MG63 (cell line): ENCODE results near the gene INSIG2. TPM values are rescaled to one million over a fixed set of nuclear protein-coding genes. Genes with fewer than 3 reads are reported as not detected.

ENCODE experiments used
- DNase-seq: peaks from one replicate; pipeline ENCODE4 v3.0.0-alpha.2; 2020
- H3K27me3 ChIP-seq: fragments of 250-450 bp; sonication (Bioruptor Pico); 2 replicates; pipeline ENCODE4 v1.5.1; 2020; ENCODE audit warnings: mild to moderate bottlenecking, moderate library complexity
- H3K36me3 ChIP-seq: fragments of 250-450 bp; sonication (Bioruptor Pico); 2 replicates; pipeline ENCODE4 v1.5.1; 2020; ENCODE audit warnings: mild to moderate bottlenecking, moderate library complexity
- H3K4me3 ChIP-seq: fragments of 250-450 bp; sonication (Bioruptor Pico); 2 replicates; pipeline ENCODE4 v1.5.1; 2020; ENCODE audit warnings: mild to moderate bottlenecking, moderate library complexity
- H3K9me3 ChIP-seq: fragments of 250-450 bp; sonication (Bioruptor Pico); 2 replicates; pipeline ENCODE4 v1.5.1; 2020; ENCODE audit warnings: mild to moderate bottlenecking, moderate library complexity
- total RNA-seq: library from RNA; depleted of rRNA; stranded (reverse); fragments of >200 nt; shearing (Covaris generic); gene quantifications from 2 replicates; pipeline ENCODE4 v1.2.3, GENCODE V29; 2014; ENCODE audit warnings: low replicate concordance

Gene INSIG2
- total RNA-seq, 1 experiment from 2014 or later = 7.7 TPM

DNA sequence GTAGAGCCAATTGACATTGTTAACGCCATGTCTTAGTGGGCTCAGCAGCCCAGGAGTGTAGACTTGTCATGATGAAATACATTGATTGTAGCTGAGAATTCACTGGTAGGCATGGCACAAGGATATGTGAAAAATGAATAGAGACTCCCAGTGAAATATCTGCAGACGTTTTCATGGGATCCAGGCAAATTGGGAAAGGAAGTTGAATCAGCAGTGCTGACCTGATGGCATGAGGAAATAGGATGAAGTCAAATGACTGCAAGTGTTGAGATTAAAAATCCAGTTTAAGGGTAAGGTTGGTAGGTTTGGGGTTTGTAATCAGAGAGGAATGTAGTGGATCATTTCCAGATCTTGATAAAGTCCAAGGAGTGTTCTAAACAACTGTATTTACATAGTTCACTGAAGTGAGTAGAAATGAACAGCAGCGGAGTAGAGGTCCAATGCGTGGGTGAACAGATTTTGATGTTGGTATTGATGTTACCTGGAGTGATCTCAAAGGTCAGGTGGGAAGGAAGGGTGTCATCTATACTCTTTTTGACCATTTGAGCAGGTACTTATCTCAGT, 24.6 kb downstream of the INSIG2 start:
- Histone ChIP-seq H3K27me3 (no peaks in the 10 kb centered on the region), H3K36me3 (peaks cover 40% of the 10 kb centered on the region), H3K9me3 (no peaks in the 10 kb centered on the region; the same call in none of the 2 replicates), H3K4me3 (no peak overlapping the region)
- DNase-seq = peak; percentile 42

DNA sequence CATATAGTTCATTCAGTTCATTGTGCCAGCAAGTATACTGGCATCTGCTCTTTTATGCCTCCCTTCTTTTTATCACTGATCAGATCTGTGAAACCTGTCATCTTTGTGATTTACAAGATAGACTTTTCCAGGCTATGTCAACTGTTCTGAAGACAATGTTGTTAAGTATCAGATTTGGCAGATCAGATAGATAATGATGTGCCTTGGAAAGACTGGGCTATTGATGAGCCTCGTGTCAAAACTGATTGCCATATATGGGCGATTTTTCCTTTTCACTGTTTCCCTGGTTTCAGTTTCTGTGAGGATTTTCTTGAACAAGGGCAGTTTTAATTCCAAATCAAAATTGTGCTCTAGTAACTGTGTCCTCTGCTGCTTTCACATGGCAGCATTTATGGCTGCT, 26.6 kb downstream of the INSIG2 start:
- Histone ChIP-seq H3K27me3 (no peaks in the 10 kb centered on the region), H3K9me3 (peaks cover 8% of the 10 kb centered on the region), H3K36me3 (peaks cover 30% of the 10 kb centered on the region), H3K4me3 (no peak overlapping the region)
- DNase-seq = no peak

DNA sequence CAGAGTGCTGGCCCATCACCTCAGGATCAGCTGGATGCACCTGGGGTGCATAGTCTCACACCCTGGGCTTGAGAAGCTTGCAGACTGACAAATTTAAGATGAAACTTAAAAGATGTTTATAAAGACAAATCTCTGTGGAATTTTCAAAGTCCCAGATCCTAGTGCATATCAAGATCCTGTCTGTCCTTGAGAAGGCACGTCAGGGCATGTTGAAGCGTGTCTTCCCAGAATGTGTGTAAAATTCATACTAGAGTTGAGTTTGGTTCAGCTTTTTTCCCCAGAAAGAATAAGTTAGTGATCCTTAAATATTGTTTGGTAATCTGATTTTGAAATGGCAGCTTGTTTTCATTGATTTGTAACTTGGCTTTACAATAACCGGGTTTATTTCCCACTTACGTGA, 27.5 kb downstream of the INSIG2 start:
- Histone ChIP-seq H3K36me3 (peaks cover 26% of the 10 kb centered on the region), H3K27me3 (no peaks in the 10 kb centered on the region), H3K9me3 (peaks cover 9% of the 10 kb centered on the region), H3K4me3 (no peak overlapping the region)
- no peak for DNase-seq

DNA sequence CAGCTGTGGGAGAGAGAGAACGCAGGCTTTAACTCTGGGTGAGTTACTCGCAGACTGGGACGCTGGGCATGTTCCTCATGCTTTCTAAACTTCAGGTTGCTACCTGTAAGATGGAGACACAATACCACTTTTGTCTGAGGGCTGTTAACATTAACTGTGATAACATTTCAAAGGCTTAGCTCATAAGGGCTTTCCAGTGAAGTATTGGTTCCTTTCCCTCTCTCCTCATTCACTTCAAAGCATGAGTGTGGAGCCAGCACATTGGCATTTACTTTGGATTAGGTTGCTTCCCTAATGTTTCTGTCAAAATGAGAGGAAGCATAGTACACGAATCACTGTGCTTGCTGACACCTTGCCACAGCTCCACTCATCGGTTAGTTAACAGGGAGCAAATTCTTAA, 30.2 kb downstream of the INSIG2 start:
- peak; percentile 42 for DNase-seq
- no peaks in the 10 kb centered on the region for H3K27me3 ChIP-seq
- H3K36me3 ChIP-seq = peaks cover 20% of the 10 kb centered on the region
- no peak overlapping the region for H3K4me3 ChIP-seq
- H3K9me3 ChIP-seq = peaks cover 9% of the 10 kb centered on the region

DNA sequence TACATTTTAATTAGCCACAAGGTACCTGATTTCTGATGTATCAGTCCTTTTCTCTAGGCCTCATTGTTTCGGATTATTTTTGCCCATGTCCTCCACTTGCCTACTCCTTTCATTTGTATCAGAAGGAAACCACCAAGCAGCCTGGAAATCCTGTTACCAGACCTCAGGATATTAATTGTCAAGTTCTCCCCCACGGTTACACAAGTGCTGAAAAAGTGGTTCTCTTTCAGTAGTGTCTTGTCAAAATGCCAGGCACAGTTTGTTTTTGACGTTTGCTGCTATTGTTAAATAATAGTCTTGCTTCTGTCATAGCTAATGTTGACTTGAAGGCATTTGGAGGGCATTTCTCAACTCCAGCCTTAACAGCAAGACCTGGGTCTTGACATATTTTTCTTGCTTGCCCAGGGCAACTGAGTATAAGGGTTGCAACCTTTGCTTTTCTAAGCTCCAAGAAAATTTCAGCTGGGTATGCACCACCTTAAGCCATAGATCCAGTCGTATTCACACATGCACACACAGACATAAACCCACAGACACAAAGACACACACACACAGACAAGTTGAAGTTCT, 31.0 kb downstream of the INSIG2 start:
- Histone ChIP-seq H3K36me3 (peaks cover 18% of the 10 kb centered on the region), H3K4me3 (no peak overlapping the region), H3K9me3 (peaks cover 9% of the 10 kb centered on the region), H3K27me3 (no peaks in the 10 kb centered on the region)
- DNase-seq = no peak

DNA sequence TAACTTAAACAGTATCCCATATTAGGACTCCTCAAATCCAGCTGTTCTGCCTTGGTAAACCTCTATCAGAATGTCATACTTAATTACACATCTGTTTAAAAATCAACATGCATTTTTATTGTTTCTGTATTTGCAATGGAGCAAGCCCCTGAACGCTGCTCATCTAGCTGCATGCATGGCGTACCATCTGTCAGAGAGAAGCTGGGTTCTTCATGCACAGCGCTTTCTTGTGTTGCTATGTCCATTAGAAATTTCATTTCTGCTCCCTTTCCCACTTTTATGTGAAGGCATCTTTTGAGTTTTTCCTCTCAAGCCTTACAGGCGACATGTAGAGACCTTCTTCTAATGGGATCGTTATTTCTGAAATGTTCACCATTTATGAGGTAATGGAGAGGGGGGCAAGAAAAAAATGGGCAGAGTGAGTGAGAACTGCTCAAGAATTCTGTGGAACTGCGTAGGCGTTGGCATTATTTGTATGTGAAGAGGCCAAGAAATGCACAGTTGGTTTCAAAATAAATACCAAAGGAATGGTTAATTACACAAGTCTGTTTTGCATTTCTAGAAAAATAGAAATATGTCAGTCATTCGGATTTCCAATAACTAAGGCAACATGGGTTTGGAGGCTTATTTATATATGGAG, 31.6 kb downstream of the INSIG2 start:
- Histone ChIP-seq H3K36me3 (peaks cover 16% of the 10 kb centered on the region), H3K4me3 (no peak overlapping the region), H3K27me3 (no peaks in the 10 kb centered on the region), H3K9me3 (peaks cover 9% of the 10 kb centered on the region)
- peak; percentile 71 for DNase-seq

DNA sequence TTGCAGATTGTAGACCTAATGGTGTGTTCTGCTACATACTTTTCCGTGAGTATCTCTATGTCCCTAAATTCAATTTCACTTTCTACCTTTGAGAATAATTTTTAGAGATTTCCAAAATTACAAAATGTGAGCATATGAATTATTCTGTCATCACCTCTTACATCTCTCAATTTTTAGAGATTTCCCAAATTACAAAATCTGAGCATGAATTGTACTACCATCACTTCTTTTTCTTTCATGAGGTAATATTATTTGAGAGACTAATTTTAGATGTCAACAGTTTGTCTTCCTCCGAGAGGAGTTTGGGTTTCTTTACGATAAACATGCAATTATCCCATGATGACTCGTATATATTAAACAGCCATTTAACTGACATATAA, 32.1 kb downstream of the INSIG2 start:
- no peak for DNase-seq
- H3K4me3 ChIP-seq = no peak overlapping the region

DNA sequence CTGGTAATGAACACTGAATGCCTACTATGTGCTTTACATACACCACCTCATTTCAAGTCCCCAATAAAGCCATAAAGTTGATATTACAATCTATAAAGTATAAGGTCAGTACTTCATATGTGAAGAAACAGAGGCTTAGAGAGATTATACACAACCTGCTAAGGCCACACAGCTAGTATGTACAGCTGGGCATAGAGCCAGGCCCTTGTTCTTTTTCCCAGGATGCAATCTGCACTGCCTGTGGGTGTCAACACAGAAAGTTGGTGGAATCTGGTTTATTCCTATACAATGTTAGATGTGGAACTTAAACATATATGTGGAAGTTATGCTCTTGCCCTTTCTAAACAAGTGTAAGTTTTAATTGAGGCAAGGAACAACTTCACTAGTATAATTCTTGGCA, 32.8 kb downstream of the INSIG2 start:
- Histone ChIP-seq H3K9me3 (peaks cover 9% of the 10 kb centered on the region), H3K36me3 (peaks cover 15% of the 10 kb centered on the region), H3K27me3 (no peaks in the 10 kb centered on the region), H3K4me3 (no peak overlapping the region)
- DNase-seq = no peak

More for the DNA sequence above, 32.1 kb downstream of the INSIG2 start:
- Histone ChIP-seq H3K36me3 (peaks cover 16% of the 10 kb centered on the region), H3K27me3 (no peaks in the 10 kb centered on the region), H3K9me3 (peaks cover 9% of the 10 kb centered on the region)

DNA sequence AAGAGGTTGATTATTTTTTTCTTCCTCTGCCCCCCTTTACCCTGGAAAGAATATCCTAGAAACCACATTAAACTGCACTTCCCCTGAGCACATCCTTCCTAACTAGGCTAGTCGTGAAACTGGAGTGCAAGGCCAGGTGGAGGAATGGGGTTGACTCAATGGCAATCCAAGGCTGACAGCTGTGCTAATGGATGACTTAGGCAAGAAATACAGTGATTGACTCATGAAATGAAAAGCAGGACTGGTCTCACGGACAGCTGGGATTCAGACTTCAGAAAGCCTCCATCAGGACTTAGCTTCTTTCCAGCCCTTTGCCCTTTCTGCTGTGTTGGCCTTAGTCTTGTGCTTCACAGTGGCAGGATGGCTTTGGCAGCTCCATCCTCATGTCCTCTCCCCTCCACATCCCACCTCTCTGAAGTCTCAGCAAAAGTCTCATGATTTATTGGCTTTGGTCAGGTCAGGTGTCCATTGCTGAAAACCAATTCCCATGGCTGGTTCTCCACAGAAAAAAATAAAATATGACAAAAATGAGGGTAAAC, 33.8 kb downstream of the INSIG2 start:
- H3K36me3 ChIP-seq = peaks cover 15% of the 10 kb centered on the region
- peak; percentile 19 for DNase-seq

DNA sequence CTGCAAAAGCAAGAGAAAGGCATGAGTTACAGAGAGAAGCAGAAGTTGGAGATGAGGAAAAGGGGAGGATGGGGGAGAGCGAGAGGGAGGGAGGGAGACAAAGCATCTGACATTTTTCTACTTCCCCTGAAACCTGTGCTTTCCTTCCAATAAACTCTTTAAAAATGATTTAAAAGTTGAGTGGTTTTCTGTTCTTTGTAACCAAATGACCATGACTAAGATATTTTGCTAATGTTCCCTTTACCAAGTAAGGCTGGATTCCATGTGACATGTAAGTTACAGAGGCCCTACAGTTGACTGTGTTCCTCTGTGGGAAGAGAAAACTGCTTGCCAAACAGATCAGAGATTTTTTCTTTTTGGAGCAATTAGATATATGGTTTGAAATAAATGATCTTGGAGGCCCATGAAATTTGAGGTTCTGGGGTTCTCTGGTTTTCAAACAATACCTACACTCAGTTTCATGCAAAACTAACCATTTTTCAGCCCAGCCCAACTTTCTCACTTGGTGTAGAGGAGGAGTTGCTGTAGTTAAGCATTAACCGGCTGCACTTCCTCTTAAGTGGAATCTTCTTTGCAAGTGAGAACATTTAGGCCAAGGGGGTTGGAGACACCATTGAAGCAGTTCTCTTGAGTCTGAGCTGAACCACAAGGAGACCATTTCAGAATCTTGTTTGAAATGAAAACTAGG, 34.5 kb downstream of the INSIG2 start:
- Histone ChIP-seq H3K4me3 (no peak overlapping the region), H3K27me3 (no peaks in the 10 kb centered on the region), H3K36me3 (peaks cover 9% of the 10 kb centered on the region), H3K9me3 (peaks cover 9% of the 10 kb centered on the region)
- DNase-seq = no peak

More for the DNA sequence above, 33.8 kb downstream of the INSIG2 start:
- Histone ChIP-seq H3K9me3 (peaks cover 9% of the 10 kb centered on the region), H3K27me3 (no peaks in the 10 kb centered on the region), H3K4me3 (no peak overlapping the region)

DNA sequence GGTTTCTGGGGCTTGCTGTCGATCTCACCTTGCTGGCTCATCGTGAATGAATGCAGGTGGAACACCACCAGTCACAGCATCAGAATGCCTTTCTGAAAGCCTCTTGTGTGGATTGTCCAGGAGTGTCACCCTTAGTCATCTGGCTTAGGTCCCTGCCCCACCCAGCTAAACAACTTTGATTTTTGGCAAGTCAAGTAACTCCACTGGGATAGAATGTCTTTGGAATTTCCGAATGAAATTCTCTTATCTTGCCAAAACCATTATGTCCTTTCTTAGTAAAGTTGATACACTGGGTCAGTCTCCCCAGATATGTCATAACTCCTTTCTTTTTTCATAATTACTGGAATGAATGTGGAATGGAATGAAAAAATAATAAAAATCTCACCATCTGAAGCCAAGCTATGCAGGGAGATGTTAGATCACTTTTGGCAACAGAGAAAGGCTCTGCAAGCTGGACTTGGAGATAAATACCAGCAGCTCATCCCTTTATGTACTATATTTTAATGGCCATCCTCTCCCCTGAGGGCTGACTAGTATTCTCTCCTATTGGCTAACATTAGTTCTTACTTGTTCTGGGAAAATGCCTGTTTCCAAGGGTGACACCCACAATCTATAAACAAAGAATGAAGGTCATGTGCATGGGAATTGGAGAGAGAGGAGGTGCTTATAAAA, 35.4 kb downstream of the INSIG2 start:
- DNase-seq = peak; percentile 92
- no peaks in the 10 kb centered on the region for H3K27me3 ChIP-seq
- H3K4me3 ChIP-seq = no peak overlapping the region
- H3K9me3 ChIP-seq = peaks cover 9% of the 10 kb centered on the region
- peaks cover 7% of the 10 kb centered on the region for H3K36me3 ChIP-seq

DNA sequence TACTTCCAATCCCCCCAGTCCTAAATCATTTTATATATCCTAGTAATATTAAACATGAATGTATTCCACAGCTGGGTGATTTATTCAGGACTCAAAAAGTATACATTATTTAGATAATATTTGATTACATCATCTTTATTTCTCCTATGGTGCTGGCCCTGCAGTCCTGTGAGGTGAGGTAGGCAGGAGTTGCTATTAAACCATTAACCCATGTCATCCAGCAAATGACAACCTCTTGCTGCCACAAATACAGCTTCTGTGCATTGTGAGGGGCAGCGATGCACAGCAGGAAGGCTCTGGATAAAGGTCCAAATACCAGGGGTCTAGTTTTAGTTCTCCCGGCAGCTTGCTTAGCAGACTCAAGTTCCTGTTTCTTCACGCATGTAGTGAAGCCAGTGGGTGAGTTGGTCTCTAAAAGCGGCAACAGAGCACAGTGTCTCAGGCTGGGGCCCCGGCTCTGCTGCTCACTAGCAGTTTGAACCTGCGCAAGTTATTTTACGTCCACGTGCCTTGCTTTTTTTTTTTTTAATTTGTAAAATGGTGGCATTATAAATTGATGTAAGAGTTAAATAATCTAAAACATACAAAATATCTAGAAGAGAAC, 36.1 kb downstream of the INSIG2 start:
- Histone ChIP-seq H3K36me3 (peaks cover 5% of the 10 kb centered on the region), H3K4me3 (no peak overlapping the region), H3K27me3 (no peaks in the 10 kb centered on the region), H3K9me3 (peaks cover 6% of the 10 kb centered on the region)
- no peak for DNase-seq

DNA sequence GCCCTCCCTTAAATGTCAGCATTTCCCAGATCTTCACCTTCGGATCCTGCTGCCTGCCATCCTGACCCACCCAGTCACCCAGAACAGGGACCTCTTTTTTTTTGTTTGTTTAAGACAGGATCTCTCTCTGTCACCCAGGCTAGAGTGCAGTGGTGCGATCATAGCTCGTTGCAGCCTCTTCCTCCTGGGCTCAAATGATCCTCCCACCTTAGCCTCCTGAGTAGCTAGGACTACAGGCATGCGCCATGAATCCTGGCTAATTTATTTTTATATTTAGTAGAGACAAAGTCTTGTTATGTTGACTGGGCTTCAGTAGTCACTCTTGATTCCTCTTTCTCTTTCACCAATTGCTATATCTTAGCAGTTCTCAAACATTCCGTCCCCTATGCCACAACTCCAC, 39.0 kb downstream of the INSIG2 start:
- no peaks in the 10 kb centered on the region for H3K36me3 ChIP-seq
- no peak for DNase-seq
- H3K4me3 ChIP-seq = no peak overlapping the region
- no peaks in the 10 kb centered on the region; the same call in 1 of the 2 replicates for H3K9me3 ChIP-seq
- H3K27me3 ChIP-seq = no peaks in the 10 kb centered on the region

DNA sequence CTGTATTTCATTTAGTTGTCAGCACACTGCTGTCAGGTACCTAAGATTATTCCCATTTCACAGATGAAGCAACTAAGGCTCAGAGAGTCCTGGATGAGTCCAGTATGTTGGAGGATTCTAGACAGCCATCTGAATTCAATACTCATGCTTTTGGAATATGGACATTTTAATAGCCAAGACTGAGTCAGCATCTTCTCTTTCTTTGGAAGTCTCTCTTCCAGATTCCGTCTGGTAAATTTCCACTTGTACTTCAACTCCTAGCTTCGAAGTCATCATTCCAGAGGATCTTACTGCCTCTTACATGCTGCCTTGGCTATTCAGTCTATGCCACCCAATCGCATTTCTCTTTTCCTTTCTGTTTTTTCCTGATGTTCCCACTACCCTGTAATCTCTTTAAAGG, 40.6 kb downstream of the INSIG2 start:
- no peaks in the 10 kb centered on the region for H3K36me3 ChIP-seq
- H3K27me3 ChIP-seq = no peaks in the 10 kb centered on the region
- DNase-seq = no peak
- no peak overlapping the region for H3K4me3 ChIP-seq
- H3K9me3 ChIP-seq = no peaks in the 10 kb centered on the region; the same call in 1 of the 2 replicates

DNA sequence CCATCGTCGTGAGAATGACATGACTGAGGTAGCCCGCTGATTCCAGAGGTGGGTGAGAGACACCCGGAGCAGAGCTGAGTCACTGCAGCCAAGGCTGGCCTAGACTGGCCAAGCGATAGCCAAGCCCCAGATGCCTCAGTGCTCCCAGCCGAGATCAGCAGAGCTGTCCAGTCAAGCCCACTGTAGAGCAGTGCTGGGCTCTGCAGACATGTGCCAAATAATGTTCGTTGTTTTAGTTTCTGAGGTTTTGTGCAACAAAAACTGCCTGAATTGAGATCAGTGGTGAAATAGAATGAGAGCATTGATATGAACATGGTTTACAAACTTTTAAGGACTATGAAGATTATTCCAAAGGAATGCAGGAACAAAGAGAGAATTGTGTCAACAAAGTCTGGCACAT, 42.1 kb downstream of the INSIG2 start:
- H3K9me3 ChIP-seq = no peaks in the 10 kb centered on the region; the same call in 1 of the 2 replicates
- no peaks in the 10 kb centered on the region for H3K36me3 ChIP-seq
- H3K4me3 ChIP-seq = no peak overlapping the region
- H3K27me3 ChIP-seq = no peaks in the 10 kb centered on the region
- DNase-seq = no peak

DNA sequence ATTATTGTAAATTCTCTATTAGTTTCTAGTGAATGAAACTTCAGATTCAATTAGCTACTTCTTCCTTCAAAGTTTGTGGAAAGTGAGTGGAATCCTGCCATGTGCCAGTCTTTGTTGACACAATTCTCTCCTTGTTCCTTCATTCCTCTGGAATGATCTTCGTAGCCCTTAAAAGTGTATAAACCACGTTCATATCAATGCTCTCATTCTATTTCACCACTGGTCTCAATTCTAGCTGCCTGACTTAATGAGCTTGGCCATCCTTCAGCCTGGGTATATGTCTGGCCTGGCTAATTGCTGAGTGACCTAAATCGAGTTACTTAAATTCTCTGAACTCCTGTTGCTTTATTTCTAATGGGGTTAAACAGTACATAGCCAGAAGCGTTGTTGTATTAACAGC, 43.5 kb downstream of the INSIG2 start:
- no peaks in the 10 kb centered on the region for H3K36me3 ChIP-seq
- H3K4me3 ChIP-seq = no peak overlapping the region
- no peak for DNase-seq
- H3K9me3 ChIP-seq = no peaks in the 10 kb centered on the region; the same call in 1 of the 2 replicates
- no peaks in the 10 kb centered on the region for H3K27me3 ChIP-seq
